GM12878 (cell line): ENCODE measurements around the gene SLC35A2. TPM values are rescaled to one million over a fixed set of nuclear protein-coding genes. Genes with fewer than 3 reads are reported as not detected.

ENCODE experiments used
- EGR1 ChIP-seq, 2 experiments: IDR thresholded peaks; 1 replicate in 1 of 2; 2 replicates in 1 of 2; pipeline ENCODE4 v1.6.1; 2011 to 2012; ENCODE audit warnings: low read depth in 2 of 2, low read length in 2 of 2, borderline replicate concordance in 1 of 2, mild to moderate bottlenecking in 1 of 2, moderate library complexity in 1 of 2
- FOS ChIP-seq: IDR thresholded peaks from 3 replicates; pipeline ENCODE4 v1.6.1; 2011; ENCODE audit warnings: borderline replicate concordance; ENCODE audit not compliant: insufficient read length; ENCODE audit errors: extremely low read depth
- GABPA ChIP-seq: IDR thresholded peaks from 2 replicates; pipeline ENCODE4 v1.6.1; 2014; ENCODE audit warnings: antibody characterized with exemption, low read depth, mild to moderate bottlenecking, inconsistent platforms
- IKZF2 ChIP-seq, 2 experiments: fragments of 450-650 bp; IDR thresholded peaks; 2 replicates each; pipeline ENCODE4 v1.6.1; 2017; ENCODE audit warnings: mild to moderate bottlenecking in 2 of 2, moderate library complexity in 2 of 2
- KLF5 ChIP-seq: fragments of 450-650 bp; IDR thresholded peaks from 2 replicates; pipeline ENCODE4 v1.6.1; 2014; ENCODE audit warnings: mild to moderate bottlenecking; ENCODE audit not compliant: partially characterized antibody
- MLLT1 ChIP-seq: fragments of 450-650 bp; IDR thresholded peaks from 2 replicates; pipeline ENCODE4 v1.6.1; 2016; ENCODE audit warnings: mild to moderate bottlenecking
- RAD21 ChIP-seq: IDR thresholded peaks from 2 replicates; pipeline ENCODE4 v1.6.1; 2011; ENCODE audit warnings: mild to moderate bottlenecking, low read depth, low read length, moderate library complexity; ENCODE audit not compliant: insufficient read depth
- RCOR1 ChIP-seq: conservative IDR thresholded peaks from 2 replicates; pipeline ENCODE4 v1.6.1; 2012; ENCODE audit warnings: low read depth, low read length, improper control_type of control experiment
- TARDBP ChIP-seq: IDR thresholded peaks from 2 replicates; pipeline ENCODE4 v1.6.1; 2016; ENCODE audit warnings: borderline replicate concordance
- USF2 ChIP-seq: IDR thresholded peaks from 2 replicates; pipeline ENCODE4 v1.6.1; 2011; ENCODE audit warnings: low read depth, low read length, improper control_type of control experiment, borderline replicate concordance
- WRNIP1 ChIP-seq: IDR thresholded peaks from 2 replicates; pipeline ENCODE4 v1.6.1; 2011; ENCODE audit warnings: low read depth, low read length, improper control_type of control experiment, borderline replicate concordance
- YY1 ChIP-seq: IDR thresholded peaks from 2 replicates; pipeline ENCODE4 v1.6.1; 2011; ENCODE audit warnings: low read depth, mild to moderate bottlenecking, low read length
- ZBTB40 ChIP-seq: fragments of 450-650 bp; IDR thresholded peaks from 2 replicates; pipeline ENCODE4 v1.6.1; 2016; ENCODE audit warnings: mild to moderate bottlenecking, moderate library complexity, borderline replicate concordance
- ZNF592 ChIP-seq: fragments of 450-650 bp; IDR thresholded peaks from 2 replicates; pipeline ENCODE4 v1.6.1; 2017; ENCODE audit warnings: mild to moderate bottlenecking, moderate library complexity
- polyA plus RNA-seq, 11 experiments: library from polyadenylated mRNA; depleted of rRNA in 4 of 11; unstranded in 6 of 11; stranded (reverse) in 5 of 11; fragments of >200 nt; fragmentation: Nextera tagmentation in 4 of 11; fragmentation: Illumina TruSeq in 1 of 11; extraction: Ambion mirVana in 4 of 11; extraction: Trizol in 1 of 11; gene quantifications; 1 replicate in 1 of 11; 2 replicates in 10 of 11; pipeline versions ENCODE4 v1.2.1 to v1.2.3, GENCODE V29; 2011 to 2016; ENCODE audit warnings: inconsistent platforms in 2 of 11, missing spikeins in 2 of 11, low read depth in 1 of 11
- total RNA-seq, 4 experiments: library from RNA; depleted of rRNA in 3 of 4; stranded (reverse); fragments of >200 nt in 3 of 4; fragmentation: Illumina TruSeq in 1 of 4; extraction: Trizol in 1 of 4; gene quantifications; 2 replicates each; pipeline versions ENCODE4 v1.2.1 to v1.2.3, GENCODE V29; 2013 to 2021
- TF ChIP-seq, protein P1 (sequence below): fragments of 450-650 bp; IDR thresholded peaks from 2 replicates; pipeline ENCODE4 v1.6.1; 2017; ENCODE audit warnings: mild to moderate bottlenecking

Gene SLC35A2
- total and polyA plus RNA-seq, 10 of the 15 experiments (the other 5 are each of a cell fraction or from before 2014, with no cell fraction given), result 2.1 to 27.4 (median 14.9) TPM

DNA sequence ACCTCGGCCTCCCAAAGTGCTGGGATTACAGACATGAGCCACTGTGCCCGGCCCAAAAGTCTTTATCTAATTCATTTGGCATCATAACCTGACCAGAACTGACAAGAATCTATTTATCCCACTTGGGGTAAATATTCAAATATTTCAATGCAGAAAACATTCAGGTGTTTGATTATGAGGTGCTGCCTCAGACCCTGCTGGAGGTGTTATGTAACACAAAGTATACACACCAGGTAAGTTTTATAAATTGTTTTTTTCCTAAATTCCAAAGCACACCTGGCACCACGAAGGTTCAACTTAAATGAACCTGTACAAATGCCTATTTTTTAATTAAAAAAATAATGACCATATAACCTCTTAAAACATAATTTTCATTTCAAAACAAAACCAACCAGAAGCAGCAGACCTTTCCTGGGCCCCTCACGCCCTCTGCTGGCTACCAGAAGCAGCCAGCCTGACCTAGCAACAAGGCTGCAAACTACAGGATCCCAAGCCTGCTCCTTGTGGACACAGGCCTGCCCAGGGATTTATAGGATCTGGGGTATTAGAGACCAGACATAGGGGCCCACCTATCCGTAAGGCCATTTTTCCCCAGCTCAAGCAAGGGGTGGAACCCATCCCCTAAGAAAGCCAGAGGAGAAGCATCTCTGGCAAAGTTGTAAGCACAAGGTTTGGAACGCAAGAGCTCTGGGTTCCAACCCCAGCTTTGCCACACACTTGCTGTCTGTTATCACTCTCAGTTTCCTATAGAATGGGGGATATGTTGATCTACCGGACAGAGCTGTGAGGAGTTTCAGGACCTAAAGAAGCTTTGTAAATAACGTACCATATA, 34.3 kb upstream of the SLC35A2 start (continued):
- TF ChIP-seq USF2, result no peak
- 0 out of 2 replicates have a peak, but pooled peaks have one; percentile 62 for TF ChIP-seq YY1
- TF ChIP-seq EGR1 (IDR thresholded peaks at IDR 0.05; ENCODE audit: borderline replicate concordance in 1 of 2, low read depth in 2 of 2, low read length in 2 of 2), result no peak
- TF ChIP-seq ZNF592, result peak; percentile 35; the same call in 1 of the 2 replicates
- TF ChIP-seq RCOR1, result no peak
- TF ChIP-seq WRNIP1, result no peak
- TF ChIP-seq MLLT1, result 0 out of 2 replicates have a peak, but pooled peaks have one; percentile 28
- TF ChIP-seq GABPA, result no peak
- no peak for TF ChIP-seq FOS
- TF ChIP-seq, protein P1, sequence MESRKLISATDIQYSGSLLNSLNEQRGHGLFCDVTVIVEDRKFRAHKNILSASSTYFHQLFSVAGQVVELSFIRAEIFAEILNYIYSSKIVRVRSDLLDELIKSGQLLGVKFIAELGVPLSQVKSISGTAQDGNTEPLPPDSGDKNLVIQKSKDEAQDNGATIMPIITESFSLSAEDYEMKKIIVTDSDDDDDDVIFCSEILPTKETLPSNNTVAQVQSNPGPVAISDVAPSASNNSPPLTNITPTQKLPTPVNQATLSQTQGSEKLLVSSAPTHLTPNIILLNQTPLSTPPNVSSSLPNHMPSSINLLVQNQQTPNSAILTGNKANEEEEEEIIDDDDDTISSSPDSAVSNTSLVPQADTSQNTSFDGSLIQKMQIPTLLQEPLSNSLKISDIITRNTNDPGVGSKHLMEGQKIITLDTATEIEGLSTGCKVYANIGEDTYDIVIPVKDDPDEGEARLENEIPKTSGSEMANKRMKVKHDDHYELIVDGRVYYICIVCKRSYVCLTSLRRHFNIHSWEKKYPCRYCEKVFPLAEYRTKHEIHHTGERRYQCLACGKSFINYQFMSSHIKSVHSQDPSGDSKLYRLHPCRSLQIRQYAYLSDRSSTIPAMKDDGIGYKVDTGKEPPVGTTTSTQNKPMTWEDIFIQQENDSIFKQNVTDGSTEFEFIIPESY, result no peak
- TF ChIP-seq KLF5, result no peak
- no peak for TF ChIP-seq ZBTB40
- peak; percentile 17 to 20; a peak in 2 of 4 replicates for TF ChIP-seq IKZF2 (IDR thresholded peaks at IDR 0.05)
- peak; percentile 94 for TF ChIP-seq RAD21
- no peak for TF ChIP-seq TARDBP
